ENCODE measurements around the gene BACE1-AS. TPM values are rescaled to one million over a fixed set of nuclear protein-coding genes. Genes with fewer than 3 reads are reported as not detected.

BACE1-AS gene
- total RNA-seq = 3.9 and 5.5 TPM in 2 replicates

DNA sequence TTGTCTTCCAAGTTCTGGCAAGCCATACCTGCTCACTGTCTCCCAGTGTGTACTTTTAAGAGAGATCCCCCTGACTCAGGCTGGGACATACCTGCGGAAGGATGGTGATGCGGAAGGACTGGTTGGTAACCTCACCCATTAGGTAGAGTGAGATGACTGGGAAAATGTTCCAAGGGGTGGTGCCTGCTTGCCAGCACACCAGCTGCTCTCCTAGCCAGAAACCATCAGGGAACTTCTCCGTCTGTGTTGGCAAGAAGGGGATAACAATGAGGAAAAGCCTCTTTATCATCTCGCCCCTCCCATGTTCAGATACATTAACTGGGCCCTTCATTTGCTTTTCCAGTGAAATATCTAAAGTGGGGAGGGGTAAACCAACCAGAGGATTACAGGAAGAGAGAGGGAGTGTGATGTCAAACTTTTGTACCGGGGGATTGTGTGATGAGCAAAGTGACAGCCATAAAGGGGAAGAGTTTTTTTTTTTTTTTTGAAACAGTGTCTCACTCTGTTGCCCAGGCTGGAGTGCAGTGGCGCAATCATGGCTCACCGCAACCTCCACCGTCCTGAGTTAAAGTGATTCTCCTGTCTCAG lies at the start of gene BACE1-AS:
Gene BACE1-AS, plus strand, starts transcription at position 538 of the 588 bp plus-strand sequence.

DNA sequence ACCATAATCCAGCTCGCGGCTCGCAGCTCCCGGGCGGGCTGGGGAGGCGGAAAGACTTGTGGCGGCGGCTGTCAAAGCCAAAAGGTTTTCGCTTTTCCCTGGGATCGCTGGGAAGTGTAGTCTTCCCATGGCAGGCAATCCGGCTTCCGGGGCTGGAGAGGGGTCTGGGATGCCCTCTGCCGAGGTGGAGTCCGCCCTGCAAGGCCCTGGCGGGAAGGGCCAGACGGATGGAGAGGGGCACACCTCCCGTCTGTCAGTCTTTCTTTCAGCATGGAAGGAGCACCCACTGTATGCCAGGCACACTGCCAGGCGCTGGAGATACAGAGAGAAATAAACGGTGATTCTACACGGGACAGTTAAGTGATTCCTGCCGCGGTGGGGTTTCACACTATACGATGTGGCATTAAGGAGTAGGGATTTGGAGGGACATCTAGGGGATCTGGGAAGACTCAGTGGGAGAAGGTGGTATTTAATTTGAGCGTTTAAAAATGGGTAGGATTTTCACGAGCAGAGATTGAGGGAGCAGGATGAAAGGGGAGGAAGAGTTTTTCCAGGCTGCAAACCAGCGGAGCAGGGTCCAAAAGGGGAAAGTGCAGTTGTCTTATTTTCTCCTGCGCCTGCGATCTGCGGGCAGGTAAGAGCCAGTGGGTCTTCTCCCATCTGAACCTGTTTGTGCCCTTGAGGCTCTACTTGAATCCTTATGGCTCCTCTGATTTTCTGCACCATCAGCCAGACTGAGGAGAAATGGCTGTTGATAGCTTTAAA lies 25.2 kb downstream of the BACE1-AS start, which contains the start of gene BACE1:
Gene BACE1, minus strand, starts transcription at position 60 of the 765 bp plus-strand sequence. CDS start 461 bp downstream, outside the sequence.

GRCh38 chr11:117327567-117328374 lies 36.6 kb downstream of the BACE1-AS start, which contains the start of gene CEP164:
TSS of gene CEP164 (plus strand) at chr11:117327854. CDS start at chr11:117338587, 10,733 bp downstream.

Small RNAs within 50 kb of the gene (small RNA-seq; reads per million reads assigned to genes)
- gene RF00564 = not detected

Other genes starting within 250 kb of the BACE1-AS start
- gene SIK3, start 192.9 kb upstream of the BACE1-AS start, total RNA-seq = 35.2 and 36.7 TPM in 2 replicates
- gene PAFAH1B2, start 147.1 kb upstream of the BACE1-AS start, total RNA-seq = 152 and 156 TPM in 2 replicates
- gene SIDT2, start 112.6 kb upstream of the BACE1-AS start, total RNA-seq = 29.8 and 32.0 TPM in 2 replicates
- 2,107 and 2,771 TPM in 2 replicates for gene TAGLN, start 92.0 kb upstream of the BACE1-AS start, total RNA-seq
- 47.7 and 55.2 TPM in 2 replicates for gene PCSK7, start 59.3 kb upstream of the BACE1-AS start, total RNA-seq
- 13.8 and 16.2 TPM in 2 replicates for gene RNF214, start 58.7 kb upstream of the BACE1-AS start, total RNA-seq
- 39.3 and 45.1 TPM in 2 replicates for gene BACE1, start 24.9 kb downstream of the BACE1-AS start, total RNA-seq
- gene CEP164, start 36.5 kb downstream of the BACE1-AS start, total RNA-seq = 34.9 and 43.2 TPM in 2 replicates